Epithelial cell of esophagus (primary cell): ENCODE data around the gene PKP2.

Experiments used
- DNase-seq: peaks from one replicate; pipeline ENCODE4 v3.0.0; 2010; ENCODE audit warnings: low read depth
- H3K4me3 ChIP-seq: 2 replicates; pipeline ENCODE4 v1.5.1; 2011; ENCODE audit warnings: mild to moderate bottlenecking, low read length, control low read depth
- CTCF ChIP-seq: IDR thresholded peaks from 2 replicates; pipeline ENCODE4 v1.5.1; 2011; ENCODE audit warnings: low read depth, mild to moderate bottlenecking, low read length, control low read depth, inconsistent platforms; ENCODE audit not compliant: insufficient read depth; ENCODE audit errors: missing control alignments

Gene PKP2

GRCh38 chr12:32801269-32801980, 95.2 kb downstream of the PKP2 start:
- DNase-seq: no peak
- TF ChIP-seq CTCF: no peak
- no peak overlapping the region for H3K4me3 ChIP-seq

GRCh38 chr12:32794281-32794680, 102.3 kb downstream of the PKP2 start:
- no peak for DNase-seq
- no peak for TF ChIP-seq CTCF
- no peak overlapping the region for H3K4me3 ChIP-seq

GRCh38 chr12:32789916-32790315, 106.7 kb downstream of the PKP2 start:
- no peak overlapping the region for H3K4me3 ChIP-seq
- TF ChIP-seq CTCF: no peak
- no peak for DNase-seq

GRCh38 chr12:32789446-32789845, 107.1 kb downstream of the PKP2 start:
- no peak for DNase-seq
- no peak for TF ChIP-seq CTCF
- no peak overlapping the region for H3K4me3 ChIP-seq

- no peak overlapping the region for H3K4me3 ChIP-seq
Observed at GRCh38 chr12:32788405-32788804, 108.2 kb downstream of the PKP2 start.

GRCh38 chr12:32785557-32785956, 111.0 kb downstream of the PKP2 start:
- no peak for TF ChIP-seq CTCF
- H3K4me3 ChIP-seq: no peak overlapping the region
- no peak for DNase-seq

More at GRCh38 chr12:32788405-32788804, 108.2 kb downstream of the PKP2 start:
- DNase-seq: no peak
- TF ChIP-seq CTCF: no peak

GRCh38 chr12:32783029-32783428, 113.5 kb downstream of the PKP2 start:
- no peak overlapping the region for H3K4me3 ChIP-seq
- no peak for TF ChIP-seq CTCF
- no peak for DNase-seq
